Pancreas (tissue), 10 donors: ENCODE data around the gene CALN1. TPM values are rescaled to one million over a fixed set of nuclear protein-coding genes. Genes with fewer than 3 reads are reported as not detected.

Source experiments
- ATAC-seq, 4 donors: fragments of 200-7000 bp; cut with Tn5 transposase; one replicate each; pipeline versions ENCODE4 v1.8.0 to v1.9.1; 2020; ENCODE audit warnings: mild to moderate bottlenecking in 4 of 4, moderate library complexity in 4 of 4
- DNase-seq, 6 donors: peaks; one replicate each; pipeline ENCODE4 v3.0.0-alpha.2; 2020
- FAIRE-seq: peaks from 2 replicates; lab custom pipeline; 2012; peaks lifted over from hg19 to GRCh38; lab: Jason Lieb, UNC
- H3K27ac ChIP-seq, 4 donors: fragments of 200-600 bp; sonication (generic); 1 replicate in 3 of 4; 2 replicates in 1 of 4; pipeline versions ENCODE4 v1.5.0 to v1.8.0; 2020
- H3K27me3 ChIP-seq, 4 donors: fragments of 200-600 bp; one replicate each; pipeline ENCODE4 v1.8.0; 2021
- H3K36me3 ChIP-seq, 3 donors: fragments of 200-600 bp; sonication (generic) in 1 of 3; one replicate each; pipeline versions ENCODE4 v1.5.0 to v1.8.0; 2020 to 2021
- H3K4me1 ChIP-seq, 3 donors: fragments of 200-600 bp; one replicate each; pipeline ENCODE4 v1.8.0; 2021
- H3K4me3 ChIP-seq, 4 donors: fragments of 200-600 bp; sonication (generic) in 2 of 4; one replicate each; pipeline versions ENCODE4 v1.5.0 to v1.8.0; 2020 to 2021
- H3K9me3 ChIP-seq, 4 donors: fragments of 200-600 bp; one replicate each; pipeline ENCODE4 v1.8.0; 2021
- CTCF ChIP-seq, 4 donors: fragments of 200-600 bp; sonication (generic) in 3 of 4; IDR thresholded peaks; one replicate each; pipeline versions ENCODE4 v1.5.0 to v1.8.0; 2021; ENCODE audit warnings: antibody characterized with exemption in 4 of 4
- WGBS, 2 donors: extraction: QIAGEN DNeasy Blood & Tissue Kit; methylation state at CpG; one replicate each; pipeline ENCODE4 v1.1.7; 2013; 5-methylcytosine and 5-hydroxymethylcytosine counted together
- intact Hi-C, 3 donors: fragments of 100-400 bp; cut with DNase I; formaldehyde crosslinking; loops; one replicate each; pipeline versions ENCODE4 v1.11.1 to v1.14.2; 2022
- polyA plus RNA-seq, 2 donors: library from polyadenylated mRNA; stranded (reverse); fragments of 200-250 nt; gene quantifications; one replicate each; pipeline ENCODE4 v1.2.3, GENCODE V29; 2013
- total RNA-seq, 6 donors: library from RNA; stranded (reverse); fragmentation: NEBNext Ultra II Directional in 4 of 6; extraction: Animal tissue kit (Norgen Biotek cat#: 25700) in 4 of 6; gene quantifications; one replicate each; pipeline versions ENCODE4 v1.2.1 to v1.2.4, GENCODE V29; 2021 to 2023
- donor health status: healthy with polysubstance abuse.
- donor health status: DM: no; HTN: no; CAD: no; lungs with moderate emphysema.
- donor health status: DM: no; HTN: no; CAD: no.
- donor health status: control.
- donor health status: control.
- donor health status: Bipolar disorder and iron deficiency.
- donor health status: DM: yes; HTN: yes; CAD: no.
- donor health status: DM: no; HTN: no; CAD: no.
- donor health status: DM: no; HTN: no; CAD: no.
- donor health status: DM: yes; HTN: yes; CAD: no.

CALN1 gene
- total and polyA plus RNA-seq, 8 donors = 0.39 to 18.4 (median 1.5) TPM

- no peak overlapping the region for H3K4me3 ChIP-seq
- no peaks in the 10 kb centered on the region for H3K27me3 ChIP-seq
- DNase-seq (no peak), ATAC-seq (no peak), FAIRE-seq (no peak)
- H3K27ac ChIP-seq = no peak overlapping the region
- H3K4me1 ChIP-seq = peaks cover 0 to 2% (median 0%) of the 10 kb centered on the region in 3 donors
- 61 to 70% methylated on average over 10 of the region's 10 CpGs for WGBS, 2 donors
- intact Hi-C loops = no loop called here
- no peaks in the 10 kb centered on the region for H3K9me3 ChIP-seq
- TF ChIP-seq CTCF (IDR thresholded peaks at IDR 0.05) = no peak
- no peaks in the 10 kb centered on the region for H3K36me3 ChIP-seq
Observed at GRCh38 chr7:72244826-72245398, 167.2 kb downstream of the CALN1 start.

DNA sequence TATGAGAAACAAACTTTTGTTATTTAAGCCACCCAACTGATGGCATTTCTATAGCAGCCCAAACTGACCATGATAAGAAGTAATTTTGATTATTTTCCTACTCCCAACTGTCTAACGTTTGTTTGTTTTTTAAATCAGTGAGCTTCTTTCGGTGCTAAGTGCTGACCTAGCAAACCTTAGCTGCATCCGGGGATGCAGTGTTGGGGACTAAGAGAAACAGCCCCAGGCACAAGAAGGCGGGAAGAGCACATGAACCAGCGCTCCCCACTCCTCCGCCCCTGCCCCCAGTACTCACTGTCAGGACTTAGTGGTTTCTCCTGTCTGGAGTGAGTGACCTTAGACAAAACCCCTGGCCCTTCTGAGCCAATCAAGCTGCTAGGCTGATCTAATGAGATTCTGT lies 168.8 kb downstream of the CALN1 start:
- WGBS, 2 donors = 68 to 77% methylated on average over 6 of the region's 6 CpGs
- ATAC-seq (no peak), DNase-seq (no peak), FAIRE-seq (no peak)
- TF ChIP-seq CTCF (IDR thresholded peaks at IDR 0.05) = no peak
- Histone ChIP-seq H3K36me3 (no peaks in the 10 kb centered on the region), H3K27ac (no peak overlapping the region), H3K4me3 (no peak overlapping the region), H3K9me3 (no peaks in the 10 kb centered on the region), H3K4me1 (peaks cover 0 to 2% (median 0%) of the 10 kb centered on the region in 3 donors), H3K27me3 (no peaks in the 10 kb centered on the region)
- intact Hi-C loops = no loop called here

DNA sequence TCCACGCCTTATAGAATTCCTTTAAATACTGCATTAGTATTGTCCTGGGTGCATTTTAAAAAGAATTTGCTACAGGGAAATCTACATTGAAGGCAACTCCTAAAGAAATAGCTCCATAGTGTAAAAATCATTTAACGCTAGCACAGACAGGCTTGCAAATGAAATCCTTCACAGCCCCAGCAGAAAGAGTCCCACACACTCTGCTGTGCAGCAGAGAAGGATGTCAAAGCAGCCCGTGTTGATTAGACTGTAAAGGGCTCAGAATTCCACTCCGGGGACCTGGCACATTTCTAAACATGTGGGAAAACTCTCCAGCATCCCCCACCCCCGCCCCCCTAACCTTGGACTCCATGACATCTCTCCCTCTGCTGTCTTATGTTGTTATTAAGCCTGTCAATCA lies 176.8 kb downstream of the CALN1 start:
- TF ChIP-seq CTCF (IDR thresholded peaks at IDR 0.05) = no peak
- H3K27me3 ChIP-seq = no peaks in the 10 kb centered on the region
- no peak for FAIRE-seq
- ATAC-seq = no peak
- H3K36me3 ChIP-seq = no peaks in the 10 kb centered on the region
- intact Hi-C loops = no loop called here
- H3K4me1 ChIP-seq = no peaks in the 10 kb centered on the region
- WGBS, 2 donors = 72 to 75% methylated on average over 5 of the region's 5 CpGs
- H3K9me3 ChIP-seq = no peaks in the 10 kb centered on the region
- no peak overlapping the region for H3K4me3 ChIP-seq
- no peak overlapping the region for H3K27ac ChIP-seq
- no peak for DNase-seq

GRCh38 chr7:72234086-72234485 lies 178.1 kb downstream of the CALN1 start:
- Histone ChIP-seq H3K27ac (no peak overlapping the region), H3K9me3 (no peaks in the 10 kb centered on the region), H3K27me3 (no peaks in the 10 kb centered on the region), H3K4me1 (no peaks in the 10 kb centered on the region), H3K36me3 (no peaks in the 10 kb centered on the region), H3K4me3 (no peak overlapping the region)
- 55 to 72% methylated on average over 3 of the region's 3 CpGs for WGBS, 2 donors
- TF ChIP-seq CTCF (IDR thresholded peaks at IDR 0.05) = no peak
- intact Hi-C loops = no loop called here
- DNase-seq (no peak), FAIRE-seq (no peak), ATAC-seq (no peak)

GRCh38 chr7:72230281-72230680 lies 181.9 kb downstream of the CALN1 start:
- Histone ChIP-seq H3K9me3 (no peaks in the 10 kb centered on the region), H3K27ac (no peak overlapping the region), H3K4me1 (no peaks in the 10 kb centered on the region), H3K36me3 (no peaks in the 10 kb centered on the region), H3K4me3 (no peak overlapping the region), H3K27me3 (no peaks in the 10 kb centered on the region)
- no peak for TF ChIP-seq CTCF (IDR thresholded peaks at IDR 0.05)
- no peak for DNase-seq
- intact Hi-C loops = no loop called here
- ATAC-seq = no peak
- no peak for FAIRE-seq
- WGBS, 2 donors = 65 to 78% methylated on average over 4 of the region's 4 CpGs
